Glutamatergic neuron (in vitro differentiated cells): ENCODE results near the gene PACSIN1. TPM values are rescaled to one million over a fixed set of nuclear protein-coding genes. Genes with fewer than 3 reads are reported as not detected.

Experiments
- DNase-seq: peaks from one replicate; pipeline ENCODE4 v3.0.0; 2022
- H3K27ac Mint-ChIP-seq: one replicate; pipeline ENCODE4 v1.8.0; 2020; ENCODE audit warnings: mild to moderate bottlenecking, mixed read lengths, inconsistent platforms; ENCODE audit not compliant: unreplicated experiment
- H3K27me3 Mint-ChIP-seq: one replicate; pipeline ENCODE4 v1.8.0; 2020; ENCODE audit warnings: mild to moderate bottlenecking, moderate library complexity, mixed read lengths, inconsistent platforms; ENCODE audit not compliant: unreplicated experiment
- H3K36me3 Mint-ChIP-seq: one replicate; pipeline ENCODE4 v1.8.0; 2020; ENCODE audit warnings: mild to moderate bottlenecking, mixed read lengths, inconsistent platforms; ENCODE audit not compliant: unreplicated experiment
- H3K4me1 Mint-ChIP-seq: one replicate; pipeline ENCODE4 v1.8.0; 2020; ENCODE audit warnings: mild to moderate bottlenecking, low read depth, mixed read lengths, inconsistent platforms; ENCODE audit not compliant: unreplicated experiment
- H3K4me3 Mint-ChIP-seq: one replicate; pipeline ENCODE4 v1.8.0; 2020; ENCODE audit warnings: mild to moderate bottlenecking, mixed read lengths, inconsistent platforms; ENCODE audit not compliant: unreplicated experiment
- H3K9me3 Mint-ChIP-seq: one replicate; pipeline ENCODE4 v1.8.0; 2020; ENCODE audit warnings: mild to moderate bottlenecking, moderate library complexity, mixed read lengths, inconsistent platforms; ENCODE audit not compliant: unreplicated experiment
- total RNA-seq: library from RNA; stranded (reverse); fragmentation: NEBNext Ultra II Directional; extraction: Animal tissue kit (Norgen Biotek cat#: 25700); gene quantifications from one replicate; pipeline ENCODE4 v1.2.1, GENCODE V29; 2021; ENCODE audit not compliant: unreplicated experiment
- TF ChIP-seq, protein P1 (sequence below): fragments of 200-600 bp; sonication (generic); IDR thresholded peaks from one replicate; pipeline ENCODE4 v1.5.0; 2021; ENCODE audit not compliant: partially characterized antibody, unreplicated experiment

The PACSIN1 gene
- total RNA-seq, 1 donor from 2014 or later, result 0.47 TPM

DNA sequence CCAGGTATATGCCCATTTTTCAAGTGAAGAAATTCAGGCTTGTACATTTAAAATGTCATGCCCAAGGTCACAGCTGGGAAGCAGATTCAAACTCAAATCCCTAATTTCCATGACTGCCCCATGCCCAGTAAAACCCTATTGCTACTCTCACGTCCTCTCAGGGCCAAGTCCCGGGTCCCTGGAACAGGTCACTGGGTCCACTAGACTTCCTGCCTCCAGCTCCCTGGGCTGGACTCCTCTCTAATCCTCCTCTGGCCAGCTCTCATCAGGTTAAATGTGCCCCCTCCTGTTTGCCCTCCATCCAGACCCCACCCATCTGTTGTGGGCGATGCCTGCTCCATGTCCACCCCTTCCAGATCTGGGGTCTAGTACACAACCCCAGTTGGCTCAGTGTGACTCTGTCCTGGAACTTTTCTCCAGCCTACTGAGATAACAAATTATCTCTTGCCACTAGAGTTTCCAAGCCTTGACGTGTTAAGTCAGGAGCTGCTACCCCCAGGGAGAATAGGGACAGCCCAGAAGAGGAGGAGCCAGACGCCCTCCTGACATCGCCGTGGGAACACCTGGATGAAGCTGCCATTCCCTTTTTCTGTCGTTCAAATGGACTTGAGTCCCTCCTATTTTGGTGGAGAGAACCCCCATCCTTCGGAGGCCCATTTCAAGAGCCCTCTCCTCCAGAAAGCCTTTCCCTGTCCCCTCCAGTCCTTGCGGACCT lies 93.9 kb downstream of the PACSIN1 start:
- Mint-ChIP-seq H3K9me3 (peaks cover 5% of the 10 kb centered on the region), H3K4me1 (peaks cover 8% of the 10 kb centered on the region), H3K4me3 (no peak overlapping the region), H3K27ac (no peak overlapping the region), H3K36me3 (no peaks in the 10 kb centered on the region), H3K27me3 (peaks cover 15% of the 10 kb centered on the region)
- TF ChIP-seq, protein P1, sequence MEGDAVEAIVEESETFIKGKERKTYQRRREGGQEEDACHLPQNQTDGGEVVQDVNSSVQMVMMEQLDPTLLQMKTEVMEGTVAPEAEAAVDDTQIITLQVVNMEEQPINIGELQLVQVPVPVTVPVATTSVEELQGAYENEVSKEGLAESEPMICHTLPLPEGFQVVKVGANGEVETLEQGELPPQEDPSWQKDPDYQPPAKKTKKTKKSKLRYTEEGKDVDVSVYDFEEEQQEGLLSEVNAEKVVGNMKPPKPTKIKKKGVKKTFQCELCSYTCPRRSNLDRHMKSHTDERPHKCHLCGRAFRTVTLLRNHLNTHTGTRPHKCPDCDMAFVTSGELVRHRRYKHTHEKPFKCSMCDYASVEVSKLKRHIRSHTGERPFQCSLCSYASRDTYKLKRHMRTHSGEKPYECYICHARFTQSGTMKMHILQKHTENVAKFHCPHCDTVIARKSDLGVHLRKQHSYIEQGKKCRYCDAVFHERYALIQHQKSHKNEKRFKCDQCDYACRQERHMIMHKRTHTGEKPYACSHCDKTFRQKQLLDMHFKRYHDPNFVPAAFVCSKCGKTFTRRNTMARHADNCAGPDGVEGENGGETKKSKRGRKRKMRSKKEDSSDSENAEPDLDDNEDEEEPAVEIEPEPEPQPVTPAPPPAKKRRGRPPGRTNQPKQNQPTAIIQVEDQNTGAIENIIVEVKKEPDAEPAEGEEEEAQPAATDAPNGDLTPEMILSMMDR, result no peak
- DNase-seq, result no peak

DNA sequence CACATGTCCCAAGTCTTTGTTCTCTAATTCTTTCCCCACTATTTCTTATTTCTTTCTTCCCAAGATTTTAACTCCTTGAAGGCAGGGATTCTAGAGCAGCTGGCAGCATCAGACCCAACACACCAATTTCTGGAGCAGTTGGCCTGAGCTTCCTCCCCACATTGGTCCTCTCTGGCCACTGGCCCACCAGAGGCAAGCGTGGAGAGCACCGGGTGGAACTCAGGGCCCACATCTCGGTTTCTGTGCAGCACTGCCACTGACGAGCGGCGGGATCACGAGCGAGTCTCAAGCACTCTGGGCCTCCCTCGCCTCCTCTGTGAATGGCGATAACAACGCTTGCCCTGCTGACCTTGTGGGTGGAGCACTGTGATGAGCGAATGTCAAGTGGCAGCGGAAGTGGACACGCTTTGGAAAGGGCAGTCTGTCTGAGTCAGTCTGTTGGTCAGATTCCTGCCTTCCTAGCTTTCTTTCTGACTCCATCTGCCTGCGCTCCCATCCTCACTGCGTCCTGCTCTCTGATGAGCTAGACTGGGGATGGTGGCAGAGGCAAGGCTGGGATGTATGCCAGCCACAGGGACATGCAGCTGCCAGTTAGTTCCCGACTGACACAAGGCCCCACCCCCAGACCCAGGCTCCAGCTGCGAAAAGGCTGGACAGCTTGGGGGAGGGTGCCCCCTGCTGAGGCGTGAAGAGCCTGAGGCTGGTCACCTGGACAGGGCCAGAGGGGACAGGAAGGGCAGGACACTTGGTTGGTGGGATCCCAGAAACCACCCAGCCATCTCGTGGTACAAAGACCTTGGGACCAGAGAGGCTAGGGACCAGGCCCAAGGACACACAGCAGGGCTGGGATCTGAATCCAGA lies 94.7 kb downstream of the PACSIN1 start:
- DNase-seq, result no peak
- H3K27me3 Mint-ChIP-seq, result peaks cover 15% of the 10 kb centered on the region
- TF ChIP-seq, protein P1, result no peak
- H3K4me1 Mint-ChIP-seq, result peaks cover 8% of the 10 kb centered on the region
- no peak overlapping the region for H3K27ac Mint-ChIP-seq
- no peaks in the 10 kb centered on the region for H3K36me3 Mint-ChIP-seq
- peaks cover 2% of the 10 kb centered on the region for H3K9me3 Mint-ChIP-seq
- no peak overlapping the region for H3K4me3 Mint-ChIP-seq

GRCh38 chr6:34561227-34561530 lies 95.3 kb downstream of the PACSIN1 start:
- TF ChIP-seq, protein P1, result no peak
- Mint-ChIP-seq H3K27me3 (peaks cover 16% of the 10 kb centered on the region), H3K36me3 (no peaks in the 10 kb centered on the region), H3K9me3 (peaks cover 2% of the 10 kb centered on the region), H3K4me3 (no peak overlapping the region), H3K4me1 (peaks cover 9% of the 10 kb centered on the region), H3K27ac (no peak overlapping the region)
- no peak for DNase-seq

- Mint-ChIP-seq H3K27me3 (peaks cover 9% of the 10 kb centered on the region), H3K9me3 (peaks cover 2% of the 10 kb centered on the region), H3K27ac (no peak overlapping the region), H3K36me3 (no peaks in the 10 kb centered on the region), H3K4me1 (peaks cover 13% of the 10 kb centered on the region), H3K4me3 (no peak overlapping the region)
- TF ChIP-seq, protein P1, result no peak
- DNase-seq, result no peak
Observed at GRCh38 chr6:34562350-34562749, 96.5 kb downstream of the PACSIN1 start.
